ENCODE data around the gene URAD. TPM values are rescaled to one million over a fixed set of nuclear protein-coding genes. Genes with fewer than 3 reads are reported as not detected.

The URAD gene
- total RNA-seq, 2 experiments from 2014 or later: not detected

DNA sequence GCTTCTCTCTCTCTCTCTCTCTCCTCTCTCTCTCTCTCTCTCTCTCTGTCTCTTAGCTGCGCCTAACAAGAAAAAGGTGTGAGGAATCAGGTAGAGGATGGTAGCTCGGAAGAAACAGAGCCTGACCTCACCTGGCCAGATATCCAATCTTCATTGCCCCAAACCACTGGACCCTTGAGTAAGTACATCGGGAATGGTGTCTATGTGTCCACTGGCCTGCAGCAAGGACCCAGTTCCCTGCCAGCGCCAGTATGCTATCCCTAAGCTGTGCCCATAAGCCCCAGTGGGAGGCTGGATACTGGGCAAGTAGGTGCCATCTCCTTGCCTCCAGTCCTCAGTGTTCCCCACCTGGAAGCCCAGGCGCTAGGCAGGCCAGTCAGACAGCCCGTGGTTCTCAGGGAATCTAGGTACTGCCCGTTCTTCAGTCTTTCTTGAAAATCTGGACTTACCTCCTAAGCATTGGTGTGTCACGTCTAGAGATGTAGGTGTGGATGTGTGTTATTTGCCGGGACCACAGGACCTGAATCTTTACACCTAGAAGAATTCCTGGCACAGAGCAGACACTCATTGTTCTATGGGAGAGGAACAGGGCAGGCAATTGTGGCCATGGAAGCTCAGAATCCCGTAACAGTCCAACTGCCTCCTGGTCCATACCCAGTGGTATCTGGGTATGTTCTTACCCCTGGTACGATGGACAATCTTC, 7.3 kb downstream of the URAD start:
- Mint-ChIP-seq H3K27ac (no peak overlapping the region), H3K4me3 (no peak overlapping the region), H3K4me1 (peaks cover 11% of the 10 kb centered on the region), H3K27me3 (peaks cover 69% of the 10 kb centered on the region), H3K9me3 (no peaks in the 10 kb centered on the region), H3K36me3 (no peaks in the 10 kb centered on the region)
- POLR2A ChIA-PET: no interaction called here
- DNase-seq: no peak
- no peak for ATAC-seq (ENCODE audit: low read depth)

DNA sequence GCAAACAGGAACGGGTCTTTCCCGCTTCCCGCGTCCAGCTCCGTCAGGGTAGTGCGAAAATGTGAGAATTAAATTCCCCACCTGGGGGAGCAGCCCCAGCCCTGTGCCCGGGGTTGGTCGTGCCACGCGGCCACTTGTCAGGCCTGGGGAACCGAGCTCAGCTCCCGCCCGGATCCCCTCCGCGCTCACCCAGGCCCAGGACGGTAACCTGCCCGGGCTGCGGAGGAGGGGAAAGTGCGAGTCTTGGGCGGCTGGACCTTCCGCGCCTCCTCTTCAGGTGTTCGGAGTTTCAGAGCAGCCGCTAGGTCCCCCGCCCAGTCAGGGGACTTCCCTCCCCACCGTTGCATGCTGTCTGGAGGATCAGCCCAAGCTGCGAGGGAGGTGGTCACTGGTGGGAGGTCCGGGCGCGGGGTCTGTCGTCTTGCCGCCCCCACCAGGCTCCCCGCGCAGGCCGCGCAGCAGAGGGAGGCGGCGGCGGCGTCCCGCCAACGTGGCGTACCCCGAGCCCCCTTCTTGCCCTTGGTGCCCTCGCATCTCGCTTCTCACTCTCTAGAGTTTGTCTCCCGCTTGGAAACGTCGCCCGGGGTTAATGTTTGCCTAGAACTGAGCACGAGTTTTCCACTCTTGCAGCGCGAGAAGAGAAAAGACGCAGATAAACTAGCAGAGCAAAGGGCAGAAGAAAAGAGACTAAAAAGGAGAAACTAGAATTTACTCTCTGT, 8.1 kb downstream of the URAD start:
- no peak for ATAC-seq (ENCODE audit: low read depth)
- POLR2A ChIA-PET: no interaction called here

DNA sequence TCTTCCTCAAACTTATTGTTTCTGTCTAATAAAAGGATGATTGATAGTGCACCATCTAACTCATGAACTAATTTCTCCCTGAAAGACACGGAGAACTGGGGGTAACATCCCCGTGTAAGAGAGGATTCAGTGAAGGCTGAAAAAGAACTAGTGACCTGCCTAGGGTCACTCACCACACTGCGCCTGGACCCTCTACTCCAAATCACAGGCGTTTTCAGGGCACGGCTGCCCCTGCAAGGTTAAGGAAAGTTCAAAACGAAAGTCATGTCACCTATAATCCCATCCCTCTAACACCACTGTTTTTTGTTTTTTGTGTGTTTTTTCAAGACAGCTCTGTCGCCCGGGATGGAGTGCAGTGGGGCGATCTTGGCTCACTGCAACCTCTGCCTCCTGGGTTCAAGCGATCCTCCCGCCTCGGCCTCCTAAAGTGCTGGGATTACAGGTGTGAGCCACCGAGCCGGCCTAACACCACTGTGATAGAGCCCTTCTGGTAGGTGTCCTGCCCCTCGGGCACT, 8.7 kb downstream of the URAD start:
- H3K4me3 Mint-ChIP-seq: peak overlapping the region; percentile 47
- no peak for ATAC-seq (ENCODE audit: low read depth)
- DNase-seq: no peak
- no peak overlapping the region for H3K27ac Mint-ChIP-seq
- no peaks in the 10 kb centered on the region for H3K9me3 Mint-ChIP-seq
- H3K27me3 Mint-ChIP-seq: peaks cover 80% of the 10 kb centered on the region
- POLR2A ChIA-PET: no interaction called here
- no peaks in the 10 kb centered on the region for H3K36me3 Mint-ChIP-seq
- peaks cover 16% of the 10 kb centered on the region for H3K4me1 Mint-ChIP-seq

More for the DNA sequence above, 8.1 kb downstream of the URAD start:
- H3K4me3 Mint-ChIP-seq: peak overlapping the region; percentile 47
- DNase-seq: no peak
- H3K4me1 Mint-ChIP-seq: peaks cover 14% of the 10 kb centered on the region
- no peak overlapping the region for H3K27ac Mint-ChIP-seq
- no peaks in the 10 kb centered on the region for H3K9me3 Mint-ChIP-seq
- H3K36me3 Mint-ChIP-seq: no peaks in the 10 kb centered on the region
- H3K27me3 Mint-ChIP-seq: peaks cover 76% of the 10 kb centered on the region

DNA sequence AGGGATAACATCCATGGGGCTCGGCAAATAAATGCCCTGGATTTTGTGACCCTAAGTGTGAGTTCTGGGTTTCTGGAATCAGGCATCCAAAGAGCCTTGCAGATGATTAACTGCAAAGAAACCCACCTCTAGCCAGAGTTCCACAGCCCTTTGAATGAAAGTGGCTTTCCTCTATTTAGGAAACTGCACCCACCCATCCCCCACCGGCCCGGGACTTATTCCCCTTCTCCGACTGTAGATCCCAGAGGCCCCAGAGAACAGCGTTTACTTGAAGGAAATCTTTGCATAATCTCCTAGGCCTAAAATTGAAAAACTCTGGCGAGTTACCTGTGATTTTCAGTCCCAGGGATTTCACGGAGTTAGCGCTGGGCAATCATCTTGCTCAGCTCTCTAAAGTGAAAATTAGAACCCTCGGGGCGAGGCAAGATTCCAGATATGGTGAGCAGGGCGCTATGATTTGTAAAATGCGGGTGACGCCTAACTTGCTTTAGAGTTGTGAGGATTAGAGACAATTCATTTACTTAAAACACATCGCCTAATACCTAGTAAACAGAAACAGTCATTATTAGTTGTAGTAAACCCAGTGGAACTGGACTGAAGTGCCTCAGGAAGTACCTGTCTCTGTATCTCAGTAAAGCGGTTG, 9.4 kb downstream of the URAD start:
- Mint-ChIP-seq H3K27ac (peak overlapping the region; percentile 46), H3K4me1 (peaks cover 16% of the 10 kb centered on the region), H3K27me3 (peaks cover 85% of the 10 kb centered on the region), H3K36me3 (no peaks in the 10 kb centered on the region), H3K4me3 (no peak overlapping the region), H3K9me3 (no peaks in the 10 kb centered on the region)
- POLR2A ChIA-PET: no interaction called here
- DNase-seq: no peak
- ATAC-seq (ENCODE audit: low read depth): no peak

DNA sequence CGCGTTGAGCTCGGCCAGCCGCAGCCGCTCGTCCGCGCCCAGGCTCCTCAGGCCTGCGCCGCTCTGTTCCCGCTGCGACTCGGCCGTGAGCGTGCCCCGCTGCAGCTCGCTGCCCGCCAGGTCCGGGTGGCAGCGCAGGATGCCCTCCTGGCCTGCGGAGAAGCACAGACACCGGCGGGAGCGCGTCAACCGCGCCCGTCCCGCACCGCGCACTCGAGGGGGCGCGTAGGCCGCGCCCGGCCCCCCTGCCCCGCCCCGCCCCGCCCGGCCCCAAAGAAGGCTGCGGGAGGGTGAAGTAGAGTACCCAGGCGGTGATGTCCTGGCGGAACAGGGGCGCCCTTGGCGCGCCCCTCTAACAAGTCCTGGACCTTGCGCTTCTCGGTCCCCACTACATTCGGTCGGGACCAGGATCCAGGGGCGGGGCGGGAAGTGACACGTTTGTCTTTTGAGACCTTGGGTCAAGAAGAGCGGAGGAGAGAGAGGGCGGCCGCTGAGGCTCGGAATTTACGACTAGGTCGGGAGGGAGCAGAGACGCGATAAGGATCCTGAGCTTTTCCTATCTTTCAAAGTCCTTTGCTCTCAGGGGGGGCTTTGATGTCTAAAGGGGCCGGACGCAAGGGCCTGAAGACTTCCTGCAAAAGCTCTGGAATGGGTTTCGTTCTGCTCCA, 10.1 kb downstream of the URAD start:
- Mint-ChIP-seq H3K27ac (peak overlapping the region; percentile 46), H3K36me3 (no peaks in the 10 kb centered on the region), H3K27me3 (peaks cover 88% of the 10 kb centered on the region), H3K9me3 (no peaks in the 10 kb centered on the region), H3K4me1 (peaks cover 16% of the 10 kb centered on the region), H3K4me3 (no peak overlapping the region)
- DNase-seq (no peak), ATAC-seq (ENCODE audit: low read depth) (no peak)
- POLR2A ChIA-PET: no interaction called here

DNA sequence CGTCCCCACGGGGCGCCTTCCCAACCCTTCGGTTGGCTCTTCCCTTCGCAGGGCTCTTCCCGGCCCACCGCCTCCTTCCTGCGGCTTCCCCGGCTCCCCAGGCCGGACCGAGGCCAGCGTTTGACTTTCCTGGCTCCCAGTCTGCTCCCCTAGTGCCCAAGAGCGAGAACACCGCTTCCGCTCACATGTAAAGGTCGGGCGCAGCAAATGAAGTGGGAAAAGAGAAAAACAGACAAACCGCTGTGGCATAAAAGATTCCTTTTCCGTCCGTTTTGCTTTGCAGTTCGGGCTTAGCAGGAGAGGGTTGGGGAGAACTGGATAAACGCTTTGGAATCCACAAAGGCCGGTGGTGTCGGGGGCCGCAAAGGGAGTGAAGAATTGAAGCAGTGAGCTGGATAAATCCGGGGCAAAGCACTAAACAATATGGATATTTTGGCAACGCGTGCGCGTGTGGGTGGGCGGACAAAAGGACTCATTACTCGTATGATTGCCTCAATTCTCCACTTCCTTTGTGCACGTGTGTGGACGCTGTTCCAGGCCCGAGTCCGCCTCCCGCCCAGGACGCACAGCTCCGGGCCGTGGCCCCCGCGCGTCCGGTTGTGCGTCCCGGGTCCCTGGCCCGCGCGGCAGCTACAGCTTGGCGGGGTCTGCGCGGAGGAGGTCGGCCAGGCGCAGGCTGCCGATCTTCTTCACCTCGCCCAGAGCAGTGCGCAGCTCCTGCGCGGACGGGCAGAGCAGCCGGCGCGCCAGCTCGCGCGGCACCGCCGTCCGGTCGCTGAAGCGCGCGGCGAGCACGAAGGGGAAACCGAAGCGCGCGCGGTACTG, 10.8 kb downstream of the URAD start:
- H3K36me3 Mint-ChIP-seq: no peaks in the 10 kb centered on the region
- no peak for ATAC-seq (ENCODE audit: low read depth)
- H3K4me3 Mint-ChIP-seq: peak overlapping the region; percentile 48
- no peak for DNase-seq
- peaks cover 89% of the 10 kb centered on the region for H3K27me3 Mint-ChIP-seq
- POLR2A ChIA-PET: no interaction called here
- H3K27ac Mint-ChIP-seq: peak overlapping the region; percentile 76
- peaks cover 16% of the 10 kb centered on the region for H3K4me1 Mint-ChIP-seq
- no peaks in the 10 kb centered on the region for H3K9me3 Mint-ChIP-seq

- H3K27ac Mint-ChIP-seq: no peak overlapping the region
- H3K4me3 Mint-ChIP-seq: no peak overlapping the region
- ATAC-seq (ENCODE audit: low read depth) (no peak), DNase-seq (no peak)
- H3K4me1 Mint-ChIP-seq: peaks cover 16% of the 10 kb centered on the region
- no peaks in the 10 kb centered on the region for H3K36me3 Mint-ChIP-seq
- POLR2A ChIA-PET: no interaction called here
- H3K9me3 Mint-ChIP-seq: no peaks in the 10 kb centered on the region
- H3K27me3 Mint-ChIP-seq: peaks cover 88% of the 10 kb centered on the region
Observed at GRCh38 chr13:27976362-27977091, 12.0 kb downstream of the URAD start.

GRCh38 chr13:27975564-27976361, 12.7 kb downstream of the URAD start:
- ATAC-seq (ENCODE audit: low read depth) (no peak), DNase-seq (no peak)
- H3K4me1 Mint-ChIP-seq: peaks cover 13% of the 10 kb centered on the region
- POLR2A ChIA-PET: no interaction called here
- peaks cover 88% of the 10 kb centered on the region for H3K27me3 Mint-ChIP-seq
- no peak overlapping the region for H3K27ac Mint-ChIP-seq
- H3K9me3 Mint-ChIP-seq: no peaks in the 10 kb centered on the region
- H3K36me3 Mint-ChIP-seq: no peaks in the 10 kb centered on the region
- H3K4me3 Mint-ChIP-seq: no peak overlapping the region

DNA sequence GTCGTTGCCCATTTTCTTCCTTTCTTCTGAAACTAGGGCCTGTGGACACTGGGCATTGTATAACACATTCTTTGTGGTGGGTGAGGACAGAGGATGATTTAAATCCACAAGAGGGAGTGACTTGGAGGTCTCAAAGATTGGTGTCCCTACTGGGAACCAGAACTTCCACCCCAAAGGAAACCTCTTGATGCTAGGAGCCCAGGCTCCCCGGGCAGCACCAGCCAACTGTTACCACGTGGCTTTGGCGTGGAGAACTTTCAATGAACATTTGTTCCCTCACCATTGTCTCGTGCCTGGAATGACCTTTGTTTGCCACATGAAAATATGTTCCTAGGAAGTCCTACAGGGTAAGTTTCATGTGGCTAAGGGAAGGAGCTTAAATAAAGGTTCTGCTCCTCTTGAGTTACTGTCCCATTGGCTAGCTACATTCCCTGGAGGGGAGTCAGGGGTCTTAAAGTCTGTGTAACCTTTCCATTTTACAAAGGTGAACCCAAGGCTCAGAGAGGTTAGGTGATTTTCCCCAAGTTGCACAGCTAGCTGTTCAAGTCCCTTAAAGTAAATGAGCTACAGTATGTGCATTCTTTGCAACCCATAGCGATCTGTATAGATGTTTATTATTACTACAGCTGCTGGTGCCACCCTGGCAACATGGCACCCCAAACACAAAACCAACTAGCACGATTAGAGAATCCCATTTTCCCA, 14.4 kb downstream of the URAD start:
- H3K4me3 Mint-ChIP-seq: no peak overlapping the region
- POLR2A ChIA-PET: no interaction called here
- ATAC-seq (ENCODE audit: low read depth) (no peak), DNase-seq (no peak)
- no peaks in the 10 kb centered on the region for H3K36me3 Mint-ChIP-seq
- H3K27ac Mint-ChIP-seq: no peak overlapping the region
- H3K27me3 Mint-ChIP-seq: peaks cover 92% of the 10 kb centered on the region
- peaks cover 9% of the 10 kb centered on the region for H3K4me1 Mint-ChIP-seq
- H3K9me3 Mint-ChIP-seq: no peaks in the 10 kb centered on the region

DNA sequence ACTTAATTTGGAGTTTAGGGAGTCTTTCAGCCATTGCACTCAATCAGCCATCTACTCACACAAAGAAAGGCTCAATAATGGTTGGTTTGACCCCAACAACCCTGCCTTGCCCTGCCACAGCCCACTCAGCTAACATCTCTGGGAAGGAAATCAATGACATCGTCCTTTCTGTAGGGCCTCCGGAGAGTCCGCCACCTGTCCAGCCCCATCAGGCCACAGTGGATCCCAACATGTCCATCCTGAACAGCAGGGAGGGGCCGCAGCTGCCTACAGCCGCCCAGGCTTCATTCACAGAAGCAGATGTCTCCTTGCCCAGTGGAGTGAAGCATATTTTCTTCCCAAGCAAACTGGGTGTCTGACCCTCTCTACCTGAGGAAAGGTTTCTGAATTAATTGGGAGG, 15.2 kb downstream of the URAD start:
- peaks cover 88% of the 10 kb centered on the region for H3K27me3 Mint-ChIP-seq
- H3K4me1 Mint-ChIP-seq: peaks cover 9% of the 10 kb centered on the region
- H3K9me3 Mint-ChIP-seq: no peaks in the 10 kb centered on the region
- no peaks in the 10 kb centered on the region for H3K36me3 Mint-ChIP-seq
- no peak for ATAC-seq (ENCODE audit: low read depth)
- H3K4me3 Mint-ChIP-seq: no peak overlapping the region
- DNase-seq: no peak
- no peak overlapping the region for H3K27ac Mint-ChIP-seq
- POLR2A ChIA-PET: no interaction called here

GRCh38 chr13:27972478-27972820, 16.0 kb downstream of the URAD start:
- no peak overlapping the region for H3K4me3 Mint-ChIP-seq
- no peak for DNase-seq

More at GRCh38 chr13:27972478-27972820, 16.0 kb downstream of the URAD start:
- Mint-ChIP-seq H3K9me3 (no peaks in the 10 kb centered on the region), H3K27ac (no peak overlapping the region), H3K36me3 (no peaks in the 10 kb centered on the region), H3K27me3 (peaks cover 92% of the 10 kb centered on the region), H3K4me1 (peaks cover 9% of the 10 kb centered on the region)
- POLR2A ChIA-PET: no interaction called here
- no peak for ATAC-seq (ENCODE audit: low read depth)
